Stimulated activated naive CD8-positive, alpha-beta T cell treated with anti-CD3 and anti-CD28 coated beads, Interleukin-15, Interleukin-2, amounts not matched to agents 100 ng/mL and 50 ng/mL, for 24 hours (primary cell): Measurements from ENCODE around the gene INO80C.
"Not testable (repeated sequence)": the region's sequence is repeated elsewhere in the genome, so short reads cannot be mapped to it uniquely, and the experiment has no call there.

Experiments
- H3K27ac Mint-ChIP-seq: one replicate; pipeline ENCODE4 v1.8.0; 2021; ENCODE audit warnings: mild to moderate bottlenecking, mixed read lengths
- H3K27me3 Mint-ChIP-seq: one replicate; pipeline ENCODE4 v1.8.0; 2021; ENCODE audit warnings: mixed read lengths
- H3K36me3 Mint-ChIP-seq: one replicate; pipeline ENCODE4 v1.8.0; 2021; ENCODE audit warnings: low read depth, mixed read lengths
- H3K4me1 Mint-ChIP-seq: one replicate; pipeline ENCODE4 v1.8.0; 2021; ENCODE audit warnings: low read depth, mixed read lengths
- H3K4me3 Mint-ChIP-seq: one replicate; pipeline ENCODE4 v1.8.0; 2021; ENCODE audit warnings: mild to moderate bottlenecking, mixed read lengths
- H3K9me3 Mint-ChIP-seq: one replicate; pipeline ENCODE4 v1.8.0; 2021; ENCODE audit warnings: mixed read lengths

Gene INO80C

DNA sequence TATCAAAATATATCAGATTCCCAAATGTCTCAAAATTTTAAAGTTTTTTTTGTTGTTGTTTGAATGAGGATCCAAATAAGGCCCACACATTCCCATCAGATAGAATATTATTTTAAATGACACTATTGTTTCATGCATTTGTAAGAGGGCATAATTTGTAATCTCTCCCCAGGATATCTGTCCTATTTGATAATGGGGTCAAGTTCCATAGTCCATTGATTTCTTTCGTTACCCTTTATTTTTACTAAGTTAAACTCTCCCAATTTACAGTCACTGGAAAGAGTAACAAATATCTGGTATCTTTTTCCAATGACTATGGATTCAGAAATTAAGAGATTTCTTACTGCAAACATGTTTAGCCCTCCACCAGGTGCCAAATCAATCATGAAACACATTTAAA is 32.4 kb downstream of the INO80C start:
- Mint-ChIP-seq H3K4me3 (no peak overlapping the region), H3K36me3 (peaks cover 20% of the 10 kb centered on the region), H3K9me3 (no peaks in the 10 kb centered on the region), H3K27ac (no peak overlapping the region), H3K27me3 (no peaks in the 10 kb centered on the region), H3K4me1 (no peaks in the 10 kb centered on the region)

DNA sequence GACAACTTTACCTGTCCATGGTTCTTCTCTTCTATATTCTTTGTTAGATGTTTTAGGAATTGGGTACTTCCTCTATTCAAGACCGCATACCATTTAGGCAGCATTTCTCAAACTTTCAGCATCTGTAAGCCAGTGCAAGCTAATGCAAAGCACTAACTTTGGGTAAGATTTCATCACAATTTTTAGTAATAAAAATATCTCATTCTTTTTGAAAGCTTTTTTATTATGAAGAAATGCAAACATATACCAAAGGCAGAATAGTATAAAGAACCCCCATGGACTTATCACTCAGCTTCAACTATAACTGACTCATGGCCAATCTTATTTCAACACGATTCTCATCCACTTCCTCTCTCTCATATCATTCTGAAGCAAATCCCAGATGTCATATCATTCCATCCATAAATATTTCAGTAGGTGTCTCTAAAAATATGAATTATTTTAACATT is 32.9 kb downstream of the INO80C start:
- Mint-ChIP-seq H3K4me1 (no peaks in the 10 kb centered on the region), H3K27me3 (no peaks in the 10 kb centered on the region), H3K9me3 (no peaks in the 10 kb centered on the region), H3K36me3 (peaks cover 20% of the 10 kb centered on the region), H3K27ac (no peak overlapping the region), H3K4me3 (no peak overlapping the region)

DNA sequence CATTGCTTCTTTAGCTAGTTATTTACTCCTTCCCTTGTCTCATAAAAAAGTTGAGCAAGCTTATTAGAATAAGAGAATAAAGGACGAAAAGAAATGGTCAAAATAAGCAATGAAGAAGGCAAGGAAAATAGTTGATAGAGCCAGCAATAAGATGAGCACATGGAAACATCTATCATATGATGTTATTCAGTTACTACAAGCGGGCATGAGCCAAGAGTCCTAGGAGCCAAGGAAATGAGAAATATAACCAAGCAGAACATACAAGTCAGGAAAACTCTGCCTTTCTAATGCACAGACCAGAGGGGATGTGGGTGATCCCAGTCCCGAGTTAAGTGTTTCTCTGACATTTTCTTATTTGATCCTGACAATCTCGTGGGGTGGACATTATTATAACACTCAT is 33.9 kb downstream of the INO80C start:
- Mint-ChIP-seq H3K27ac (no peak overlapping the region), H3K4me1 (no peaks in the 10 kb centered on the region), H3K27me3 (no peaks in the 10 kb centered on the region), H3K9me3 (no peaks in the 10 kb centered on the region), H3K4me3 (no peak overlapping the region), H3K36me3 (peaks cover 10% of the 10 kb centered on the region)

DNA sequence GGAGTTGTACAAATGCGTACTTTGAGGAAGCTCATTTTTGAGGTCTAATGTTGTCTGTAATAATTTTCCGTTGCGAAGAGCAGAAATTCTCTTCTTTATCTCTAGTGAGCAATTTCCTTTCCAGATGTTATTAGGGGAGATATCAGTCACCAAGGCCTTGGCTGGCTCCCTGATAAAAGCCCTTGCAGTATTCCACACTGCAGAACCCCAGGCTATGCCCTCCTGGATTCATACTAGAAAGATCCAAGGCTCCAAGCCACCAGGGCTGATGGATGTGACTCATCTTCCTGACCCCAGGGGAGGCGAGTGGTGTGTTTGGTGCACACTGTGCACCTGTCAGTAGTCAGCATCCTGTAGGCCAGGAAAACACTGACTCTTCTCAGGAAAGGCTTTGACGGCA is 34.7 kb downstream of the INO80C start:
- peaks cover 4% of the 10 kb centered on the region for H3K36me3 Mint-ChIP-seq
- no peaks in the 10 kb centered on the region for H3K4me1 Mint-ChIP-seq
- no peak overlapping the region for H3K27ac Mint-ChIP-seq
- no peak overlapping the region for H3K4me3 Mint-ChIP-seq
- no peaks in the 10 kb centered on the region for H3K9me3 Mint-ChIP-seq
- H3K27me3 Mint-ChIP-seq, result no peaks in the 10 kb centered on the region

DNA sequence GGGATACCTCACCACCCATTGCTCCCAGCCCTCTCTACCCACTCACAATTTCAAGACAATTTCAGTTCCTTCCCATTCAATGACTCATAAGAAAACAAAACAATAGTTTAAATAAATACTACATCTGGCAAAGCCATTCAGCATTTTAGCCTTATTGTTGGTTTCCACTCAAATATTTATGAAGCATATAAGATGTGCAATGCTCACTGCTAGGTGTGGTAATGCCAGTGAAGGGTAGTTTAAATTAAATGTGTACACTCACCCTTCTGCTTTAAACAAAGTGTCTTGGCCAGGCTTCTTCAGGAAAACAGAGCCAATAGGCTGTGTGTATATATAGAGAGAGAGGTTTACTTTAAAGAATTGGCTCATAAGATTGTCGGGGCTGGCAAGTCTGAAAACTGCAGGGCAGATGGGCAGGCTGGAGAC is 37.0 kb downstream of the INO80C start:
- Mint-ChIP-seq H3K27ac (no peak overlapping the region), H3K4me1 (no peaks in the 10 kb centered on the region), H3K27me3 (no peaks in the 10 kb centered on the region), H3K4me3 (no peak overlapping the region), H3K9me3 (no peaks in the 10 kb centered on the region), H3K36me3 (no peaks in the 10 kb centered on the region)

DNA sequence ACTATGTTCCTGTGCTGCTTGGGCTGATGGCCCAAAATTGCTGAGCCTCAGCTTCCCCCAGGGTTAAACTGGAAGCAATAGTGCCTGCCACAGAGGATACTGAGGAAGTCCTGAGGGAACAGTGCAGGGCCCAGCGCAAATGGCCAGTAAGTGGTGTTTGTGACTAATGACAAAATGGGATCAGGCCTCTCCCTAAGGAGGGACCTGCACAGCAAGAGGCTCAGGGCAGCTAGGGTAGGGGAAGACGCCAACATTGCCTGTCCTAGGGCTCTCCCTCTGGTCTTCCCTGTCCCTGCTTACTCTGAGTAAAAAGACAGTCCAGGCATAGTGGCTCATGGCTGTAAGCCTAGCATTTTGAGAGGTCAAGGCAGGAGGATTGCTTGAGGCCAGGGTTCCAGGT is 37.8 kb downstream of the INO80C start:
- Mint-ChIP-seq H3K4me3 (no peak overlapping the region), H3K27ac (no peak overlapping the region)

DNA sequence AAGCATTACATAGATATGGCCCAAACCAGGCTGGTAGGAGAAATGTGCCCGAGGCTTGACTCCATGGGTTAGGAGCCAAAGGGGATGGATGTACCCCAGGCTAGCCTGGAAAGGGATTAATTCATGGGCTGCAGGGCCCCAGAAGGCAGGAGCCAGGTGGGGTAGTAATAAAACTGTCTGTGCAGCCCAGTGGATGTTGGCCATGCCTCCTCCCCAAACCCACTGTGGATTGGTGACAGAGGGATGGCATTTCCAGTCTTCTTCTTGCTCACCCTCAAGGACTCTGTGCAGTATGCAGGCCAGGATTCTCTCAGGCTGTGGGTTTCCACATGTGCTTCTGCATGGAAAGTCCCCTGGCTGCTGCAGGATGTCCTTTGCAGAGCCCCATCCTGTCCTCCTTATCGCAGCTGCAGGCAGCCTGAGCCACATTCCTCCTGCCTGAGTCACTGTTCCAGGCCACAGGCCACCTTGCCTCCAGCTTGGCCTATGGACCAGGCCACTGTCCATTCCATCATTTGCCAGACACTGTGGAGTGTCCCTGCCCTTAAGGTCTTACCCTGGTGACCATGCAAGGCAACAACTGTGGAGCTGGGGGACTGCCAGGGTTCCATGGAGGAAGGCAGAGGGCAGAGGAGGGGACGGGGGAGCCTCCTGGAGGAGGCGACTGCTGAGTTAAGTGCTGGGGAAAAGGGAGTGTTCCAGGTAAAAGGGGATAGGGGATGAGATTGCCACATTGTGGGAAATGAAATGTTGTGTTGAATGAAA is 38.9 kb downstream of the INO80C start:
- H3K36me3 Mint-ChIP-seq, result no peaks in the 10 kb centered on the region
- H3K4me1 Mint-ChIP-seq, result no peaks in the 10 kb centered on the region
- H3K4me3 Mint-ChIP-seq, result no peak overlapping the region
- H3K27me3 Mint-ChIP-seq, result no peaks in the 10 kb centered on the region
- no peak overlapping the region for H3K27ac Mint-ChIP-seq
- no peaks in the 10 kb centered on the region for H3K9me3 Mint-ChIP-seq

More for the DNA sequence above, 37.8 kb downstream of the INO80C start:
- no peaks in the 10 kb centered on the region for H3K36me3 Mint-ChIP-seq
- no peaks in the 10 kb centered on the region for H3K4me1 Mint-ChIP-seq
- H3K9me3 Mint-ChIP-seq, result no peaks in the 10 kb centered on the region
- H3K27me3 Mint-ChIP-seq, result no peaks in the 10 kb centered on the region

DNA sequence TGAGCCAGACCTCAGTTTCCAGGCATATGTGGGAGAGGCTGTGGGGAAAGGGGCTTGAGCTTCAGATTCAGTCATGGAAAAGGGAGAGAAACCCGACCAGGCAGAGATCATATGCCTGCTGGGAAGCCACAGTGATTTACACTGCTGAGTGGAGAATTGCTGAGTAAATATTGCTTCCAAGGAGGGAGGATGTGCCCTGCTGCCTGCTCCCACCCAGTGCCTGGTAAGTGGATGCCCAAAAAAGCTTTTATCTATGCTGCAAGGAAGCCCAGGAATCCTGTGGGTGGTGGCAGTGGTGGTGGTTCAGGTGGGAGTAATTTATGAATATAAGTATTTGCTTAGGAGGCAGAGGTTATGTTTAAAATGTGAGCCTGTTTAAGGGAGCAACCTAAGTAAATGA is 39.5 kb downstream of the INO80C start:
- Mint-ChIP-seq H3K4me1 (no peaks in the 10 kb centered on the region), H3K27me3 (no peaks in the 10 kb centered on the region), H3K36me3 (no peaks in the 10 kb centered on the region), H3K9me3 (no peaks in the 10 kb centered on the region), H3K27ac (no peak overlapping the region), H3K4me3 (no peak overlapping the region)

DNA sequence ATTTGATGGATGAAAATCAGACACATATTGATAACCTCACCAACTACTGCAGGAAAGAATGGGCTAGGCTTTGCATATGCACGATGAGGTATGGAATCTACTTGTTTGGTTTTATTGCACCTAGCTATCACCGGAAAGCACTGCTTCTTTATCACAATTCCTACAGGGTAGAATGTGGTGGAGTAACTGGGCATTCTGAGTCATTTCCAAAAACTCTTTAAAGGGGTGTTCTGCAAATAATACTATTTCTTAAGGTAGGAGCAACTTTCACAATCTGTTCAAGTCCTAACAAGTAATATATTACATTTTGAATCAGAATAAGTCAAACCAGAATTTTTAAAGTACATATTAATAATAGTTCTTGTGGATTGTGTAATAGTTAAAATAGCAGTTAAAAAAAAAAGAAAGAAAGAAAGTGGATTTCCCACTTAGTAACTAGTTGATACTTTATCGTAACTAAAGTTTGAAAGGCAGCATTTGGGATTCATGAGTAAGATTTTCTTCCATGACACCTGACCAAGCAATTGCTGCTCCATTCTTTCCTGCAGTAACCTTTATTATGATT is 40.5 kb downstream of the INO80C start:
- Mint-ChIP-seq H3K27ac (no peak overlapping the region), H3K9me3 (no peaks in the 10 kb centered on the region), H3K36me3 (no peaks in the 10 kb centered on the region)

DNA sequence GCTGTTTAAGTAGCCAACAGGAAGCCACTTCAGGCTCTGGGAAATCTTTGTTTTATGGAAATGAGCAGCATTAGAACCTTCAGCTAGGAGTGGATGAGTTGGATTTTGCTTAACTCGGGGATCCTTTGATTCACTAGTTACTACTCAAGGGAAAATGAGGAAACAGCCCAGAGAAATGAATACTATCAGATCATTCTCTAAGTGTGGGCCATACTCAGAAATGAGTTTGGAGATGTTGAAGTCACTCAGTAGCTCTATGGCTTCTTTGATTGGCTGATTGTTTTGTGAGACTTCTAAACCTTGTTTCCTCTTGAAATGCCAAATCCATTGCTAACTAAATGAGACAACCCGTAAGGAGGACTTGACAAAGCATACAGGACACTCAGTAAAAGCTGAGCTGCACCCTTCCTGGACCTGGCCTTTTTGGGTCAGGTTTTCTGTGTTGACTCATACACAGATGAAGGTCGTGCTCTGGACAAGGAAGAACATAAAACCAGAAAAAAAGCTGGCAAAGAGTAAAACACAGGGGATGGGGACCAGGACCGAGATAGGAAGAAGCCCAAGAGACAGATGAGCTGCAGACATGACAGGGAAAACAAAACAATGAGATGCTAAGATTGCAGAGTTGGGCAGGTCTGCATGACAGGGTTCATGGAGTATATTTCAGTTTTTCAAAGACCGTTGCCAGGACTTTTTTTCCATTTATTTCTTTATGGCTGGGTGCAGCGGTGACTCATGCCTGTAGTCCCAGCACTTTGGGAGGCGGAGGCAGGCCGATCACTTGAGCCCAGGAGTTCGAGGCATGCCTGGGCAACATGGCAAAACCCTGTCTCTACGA is 41.6 kb downstream of the INO80C start:
- Mint-ChIP-seq H3K27me3 (no peaks in the 10 kb centered on the region), H3K9me3 (no peaks in the 10 kb centered on the region), H3K36me3 (no peaks in the 10 kb centered on the region), H3K4me1 (no peaks in the 10 kb centered on the region), H3K4me3 (no peak overlapping the region), H3K27ac (no peak overlapping the region)

More for the DNA sequence above, 40.5 kb downstream of the INO80C start:
- no peak overlapping the region for H3K4me3 Mint-ChIP-seq
- H3K4me1 Mint-ChIP-seq, result no peaks in the 10 kb centered on the region
- H3K27me3 Mint-ChIP-seq, result no peaks in the 10 kb centered on the region

DNA sequence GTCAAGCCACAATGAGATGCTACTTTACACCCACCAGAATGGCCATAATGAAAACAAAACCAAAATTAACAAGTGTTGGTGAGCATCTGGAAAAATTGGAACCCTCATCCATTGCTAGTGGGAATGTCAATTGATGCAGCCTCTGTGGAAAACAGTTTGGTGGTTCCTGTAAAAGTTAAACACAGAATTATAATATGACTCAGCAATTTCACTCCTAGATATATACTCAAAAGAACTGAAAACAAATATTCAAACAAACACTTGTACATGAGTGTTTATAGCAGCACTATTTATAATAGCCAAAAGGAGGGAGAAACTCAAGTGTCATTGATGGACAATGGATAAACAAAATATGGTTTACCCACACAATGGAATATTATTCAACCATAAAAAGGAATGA is 43.0 kb downstream of the INO80C start:
- Mint-ChIP-seq H3K36me3 (no peaks in the 10 kb centered on the region), H3K4me3 (no peak overlapping the region), H3K27me3 (no peaks in the 10 kb centered on the region), H3K27ac (no peak overlapping the region), H3K4me1 (no peaks in the 10 kb centered on the region), H3K9me3 (no peaks in the 10 kb centered on the region)

DNA sequence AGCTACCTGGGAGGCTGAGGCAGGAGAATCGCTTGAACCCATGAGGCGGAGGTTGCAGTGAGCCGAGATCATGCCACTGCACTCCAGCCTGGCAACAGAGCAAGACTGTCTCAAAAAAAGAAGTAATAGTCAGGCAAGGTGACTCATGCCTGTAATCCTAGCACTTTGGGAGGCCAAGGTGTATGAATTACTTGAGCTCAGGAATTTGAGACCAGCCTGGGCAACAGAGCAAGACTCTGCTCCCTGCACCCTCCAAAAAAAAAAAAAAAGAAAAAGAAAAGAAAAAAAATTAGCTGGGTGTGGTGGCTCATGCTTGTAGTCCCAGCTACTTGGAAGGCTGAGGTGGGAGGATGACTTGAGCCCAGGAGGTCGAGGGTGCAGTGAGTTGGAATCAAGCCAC is 44.7 kb downstream of the INO80C start:
- not testable (repeated sequence) for H3K9me3 Mint-ChIP-seq, H3K4me3 Mint-ChIP-seq, H3K36me3 Mint-ChIP-seq, H3K4me1 Mint-ChIP-seq, H3K27ac Mint-ChIP-seq, H3K27me3 Mint-ChIP-seq

DNA sequence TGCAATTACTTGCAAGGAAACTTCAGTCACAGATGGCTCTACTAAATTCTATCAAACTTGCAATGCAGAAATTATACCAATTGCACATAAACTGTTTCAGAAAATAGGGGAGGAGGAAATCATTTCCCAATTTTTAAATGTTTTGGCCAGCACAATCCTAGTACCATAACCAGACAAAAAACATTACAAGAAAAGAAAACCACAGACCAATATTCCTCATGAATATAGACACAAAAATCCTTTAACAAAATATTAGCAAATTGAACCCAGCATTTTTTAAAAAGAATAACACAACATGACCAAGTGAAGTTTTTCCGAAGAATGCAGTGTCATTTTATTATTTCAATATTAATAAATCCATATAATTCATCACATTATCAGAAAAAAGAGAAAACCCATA is 45.8 kb downstream of the INO80C start:
- Mint-ChIP-seq H3K27me3 (no peaks in the 10 kb centered on the region), H3K4me3 (no peak overlapping the region), H3K27ac (no peak overlapping the region), H3K4me1 (no peaks in the 10 kb centered on the region), H3K9me3 (no peaks in the 10 kb centered on the region), H3K36me3 (no peaks in the 10 kb centered on the region)

DNA sequence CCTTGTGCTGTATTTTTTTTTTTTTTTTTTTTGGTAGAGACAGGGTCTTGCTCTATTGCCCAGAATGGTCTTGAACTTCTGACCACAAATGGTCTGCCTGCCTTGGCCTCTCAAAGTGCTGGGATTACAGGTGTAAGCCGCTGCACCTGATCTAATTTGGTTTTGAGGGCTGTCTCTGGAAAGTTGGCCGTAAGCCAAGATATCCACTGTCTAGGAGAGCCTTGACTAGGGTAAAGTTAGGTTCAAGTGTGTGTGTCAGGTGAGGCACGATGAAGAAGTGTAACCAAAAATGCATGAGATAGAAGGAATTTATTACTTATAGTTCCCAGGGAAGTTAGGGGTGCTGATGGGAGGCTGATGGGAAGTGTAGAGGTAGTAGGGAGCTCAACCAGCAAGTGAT is 46.7 kb downstream of the INO80C start:
- Mint-ChIP-seq H3K27me3 (no peaks in the 10 kb centered on the region), H3K4me1 (no peaks in the 10 kb centered on the region), H3K9me3 (no peaks in the 10 kb centered on the region), H3K27ac (no peak overlapping the region), H3K4me3 (no peak overlapping the region), H3K36me3 (no peaks in the 10 kb centered on the region)

DNA sequence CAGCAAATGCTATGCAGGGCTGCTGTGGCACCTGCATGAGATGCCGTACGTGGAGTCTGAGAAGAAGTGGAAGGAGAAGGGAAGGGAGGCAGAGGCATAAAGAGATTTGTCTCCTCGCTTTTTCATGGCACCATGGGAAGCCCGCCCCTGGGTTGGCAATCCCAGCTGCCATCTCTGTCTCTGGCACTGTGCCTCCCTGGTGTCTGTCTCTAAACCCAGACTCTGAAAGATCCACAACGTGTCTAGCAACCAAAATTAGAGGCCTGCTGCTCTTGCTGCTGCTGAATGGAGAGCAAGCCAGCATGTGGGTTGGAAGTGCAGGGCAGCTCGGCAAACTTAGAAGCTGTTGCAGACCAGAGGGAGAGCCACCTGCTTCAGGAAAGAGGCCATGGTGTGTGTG is 53.1 kb downstream of the INO80C start:
- H3K27ac Mint-ChIP-seq, result no peak overlapping the region
- no peak overlapping the region for H3K4me3 Mint-ChIP-seq
- no peaks in the 10 kb centered on the region for H3K27me3 Mint-ChIP-seq
- H3K9me3 Mint-ChIP-seq, result no peaks in the 10 kb centered on the region
- H3K36me3 Mint-ChIP-seq, result no peaks in the 10 kb centered on the region
- no peaks in the 10 kb centered on the region for H3K4me1 Mint-ChIP-seq
